Kidney epithelial cell (primary cell): Measurements from ENCODE around the gene TIPARP. TPM values are rescaled to one million over a fixed set of nuclear protein-coding genes. Genes with fewer than 3 reads are reported as not detected.
"Not testable (repeated sequence)": the region's sequence is repeated elsewhere in the genome, so short reads cannot be mapped to it uniquely, and the experiment has no call there.

Experiments used
- DNase-seq: peaks from one replicate; pipeline ENCODE4 v3.0.0-alpha.2; 2010; ENCODE audit warnings: low read depth
- H3K27me3 ChIP-seq: 2 replicates; pipeline ENCODE4 v1.6.0; 2011; ENCODE audit warnings: low read length; ENCODE audit not compliant: control insufficient read depth, insufficient read depth
- H3K36me3 ChIP-seq: 2 replicates; pipeline ENCODE4 v1.5.1; 2011; ENCODE audit warnings: low read length; ENCODE audit not compliant: control insufficient read depth, insufficient read depth
- H3K4me3 ChIP-seq: 2 replicates; pipeline ENCODE4 v1.5.1; 2011; ENCODE audit warnings: low read depth, mild to moderate bottlenecking, control low read depth, low read length
- CTCF ChIP-seq: IDR thresholded peaks from 2 replicates; pipeline ENCODE4 v1.5.1; 2011; ENCODE audit warnings: mild to moderate bottlenecking, moderate library complexity, low read length, control low read depth, inconsistent platforms; ENCODE audit not compliant: insufficient read depth, poor library complexity, severe bottlenecking
- total RNA-seq: library from RNA; depleted of rRNA; stranded (reverse); fragments of >200 nt; gene quantifications from 2 replicates; pipeline ENCODE4 v1.2.3, GENCODE V29; 2015

Gene TIPARP
- total RNA-seq, 1 donor from 2014 or later, result 26.2 TPM

DNA sequence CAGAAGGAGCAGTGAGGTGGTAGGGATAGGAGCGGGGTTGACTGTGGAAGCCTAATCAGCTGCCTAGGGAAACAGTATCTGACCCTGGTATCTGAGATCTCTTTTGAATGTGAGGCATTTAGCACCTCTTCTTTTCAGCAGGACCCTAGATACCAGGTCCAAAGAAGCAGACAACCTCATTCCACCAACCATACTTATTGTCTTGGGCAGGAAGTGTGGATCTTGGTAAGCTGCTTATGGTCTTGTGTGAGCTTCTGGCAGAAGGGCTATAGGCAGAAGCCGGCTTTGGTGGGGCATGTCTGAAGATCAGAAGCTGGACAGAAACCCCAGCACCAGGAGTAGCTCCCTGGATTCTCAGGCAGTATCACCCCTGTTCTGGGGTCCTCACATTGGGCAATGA is 65.6 kb downstream of the TIPARP start:
- no peak for DNase-seq
- Histone ChIP-seq H3K4me3 (no peak overlapping the region), H3K36me3 (no peaks in the 10 kb centered on the region), H3K27me3 (no peaks in the 10 kb centered on the region)
- no peak for TF ChIP-seq CTCF

DNA sequence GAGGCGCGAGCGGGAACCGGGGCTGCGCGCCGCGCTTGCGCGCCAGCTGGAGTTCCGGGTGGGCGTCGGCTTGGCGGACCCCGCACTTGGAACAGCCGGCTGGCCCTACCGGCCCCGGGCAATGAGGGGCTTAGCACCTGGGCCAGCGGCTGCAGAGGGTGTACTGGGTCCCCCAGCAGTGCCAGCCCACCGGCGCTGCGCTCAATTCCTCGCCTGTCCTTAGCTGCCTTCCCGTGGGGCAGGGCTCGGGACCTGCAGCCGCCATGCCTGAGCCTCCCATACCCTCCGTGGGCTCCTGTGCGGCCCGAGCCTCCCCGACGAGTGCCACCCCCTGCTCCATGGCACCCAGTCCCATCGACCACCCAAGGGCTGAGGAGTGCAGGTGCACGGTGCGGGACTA is 66.2 kb downstream of the TIPARP start:
- not testable (repeated sequence) for H3K36me3 ChIP-seq, DNase-seq, H3K4me3 ChIP-seq, H3K27me3 ChIP-seq

GRCh38 chr3:156741935-156742334 is 67.5 kb downstream of the TIPARP start:
- no peaks in the 10 kb centered on the region for H3K36me3 ChIP-seq
- no peak overlapping the region for H3K4me3 ChIP-seq
- no peaks in the 10 kb centered on the region for H3K27me3 ChIP-seq
- no peak for TF ChIP-seq CTCF
- no peak for DNase-seq

- Histone ChIP-seq H3K4me3 (no peak overlapping the region), H3K27me3 (no peaks in the 10 kb centered on the region), H3K36me3 (no peaks in the 10 kb centered on the region)
- no peak for DNase-seq
- no peak for TF ChIP-seq CTCF
Observed at GRCh38 chr3:156742401-156742800, 68.0 kb downstream of the TIPARP start.

- no peaks in the 10 kb centered on the region for H3K36me3 ChIP-seq
- no peak overlapping the region for H3K4me3 ChIP-seq
- no peak for TF ChIP-seq CTCF
Observed at GRCh38 chr3:156743859-156744258, 69.5 kb downstream of the TIPARP start.

GRCh38 chr3:156744631-156745030 is 70.2 kb downstream of the TIPARP start:
- H3K36me3 ChIP-seq, result no peaks in the 10 kb centered on the region
- TF ChIP-seq CTCF, result no peak
- DNase-seq, result no peak
- H3K4me3 ChIP-seq, result no peak overlapping the region
- H3K27me3 ChIP-seq, result no peaks in the 10 kb centered on the region

More at GRCh38 chr3:156743859-156744258, 69.5 kb downstream of the TIPARP start:
- H3K27me3 ChIP-seq, result no peaks in the 10 kb centered on the region
- no peak for DNase-seq
